ENCODE results near the gene SIGMAR1. TPM values are rescaled to one million over a fixed set of nuclear protein-coding genes. Genes with fewer than 3 reads are reported as not detected.

The SIGMAR1 gene
- total and polyA plus RNA-seq, 3 donors from 2014 or later: 50.3 to 92.4 (median 87.1) TPM

GRCh38 chr9:34612788-34613390 is 24.7 kb downstream of the SIGMAR1 start:
- TF ChIP-seq CTCF (IDR thresholded peaks at IDR 0.05) (peak; percentile 67 to 84 (median 73)), POLR2A (IDR thresholded peaks at IDR 0.05) (no peak)
- H3K27me3 ChIP-seq: no peaks in the 10 kb centered on the region
- 3 to 4% methylated on average over 15 of the region's 15 CpGs for WGBS, 2 donors
- intact Hi-C loops (cut with DNase I; ENCODE audit: low total_unique reads): loop anchor here (10.0 kb wide), 1 partner anchor 92 kb away; no protein-coding TSS in a partner anchor
- no peaks in the 10 kb centered on the region for H3K36me3 ChIP-seq (ENCODE audit: low read depth, missing control alignments)
- peak; percentile 88 for DNase-seq
- peaks cover 11% of the 10 kb centered on the region for H3K4me1 ChIP-seq
- peak overlapping the region; percentile 73 to 76 for H3K4me3 ChIP-seq
- no peak overlapping the region for H3K27ac ChIP-seq
- H3K9me3 ChIP-seq: no peaks in the 10 kb centered on the region

- intact Hi-C loops (cut with DNase I; ENCODE audit: low total_unique reads): loop anchor here (10.0 kb wide), 1 partner anchor 93 kb away; no protein-coding TSS in a partner anchor
- Histone ChIP-seq H3K4me3 (peak within 1 kb of the TSS; percentile 73 to 76), H3K27ac (peak within 1 kb of the TSS; percentile 82 to 92), H3K36me3 (ENCODE audit: low read depth, missing control alignments) (no peaks in the 10 kb centered on the region), H3K27me3 (no peaks in the 10 kb centered on the region), H3K4me1 (peaks cover 11% of the 10 kb centered on the region), H3K9me3 (no peaks in the 10 kb centered on the region)
- TF ChIP-seq POLR2A (IDR thresholded peaks at IDR 0.05): no peak
- no peak for TF ChIP-seq CTCF (IDR thresholded peaks at IDR 0.05)
- peak; percentile 92 for DNase-seq
- WGBS, 2 donors: 1% methylated on average over 31 to 76 of the region's 77 CpGs
Observed at GRCh38 chr9:34611811-34612787, 25.5 kb downstream of the SIGMAR1 start, which contains the start of gene RPP25L. RPP25L (minus strand) TSS chr9:34612097; CDS start chr9:34611296, 801 bp downstream.

GRCh38 chr9:34611251-34611810 is 26.3 kb downstream of the SIGMAR1 start:
- intact Hi-C loops (cut with DNase I; ENCODE audit: low total_unique reads): loop anchor here (10.0 kb wide), 1 partner anchor 93 kb away; no protein-coding TSS in a partner anchor
- Histone ChIP-seq H3K36me3 (ENCODE audit: low read depth, missing control alignments) (no peaks in the 10 kb centered on the region), H3K27ac (peak overlapping the region; percentile 82 to 92), H3K4me3 (peak overlapping the region; percentile 73 to 76), H3K27me3 (no peaks in the 10 kb centered on the region), H3K4me1 (peaks cover 11% of the 10 kb centered on the region), H3K9me3 (no peaks in the 10 kb centered on the region)
- TF ChIP-seq POLR2A (IDR thresholded peaks at IDR 0.05): no peak
- TF ChIP-seq CTCF (IDR thresholded peaks at IDR 0.05): no peak
- no peak for DNase-seq
- 31 to 47% methylated on average over 10 of the region's 10 CpGs for WGBS, 2 donors

- no peaks in the 10 kb centered on the region for H3K9me3 ChIP-seq
- H3K4me1 ChIP-seq: peaks cover 11% of the 10 kb centered on the region
- intact Hi-C loops (cut with DNase I; ENCODE audit: low total_unique reads): loop anchor here (10.0 kb wide), 1 partner anchor 94 kb away; no protein-coding TSS in a partner anchor
- TF ChIP-seq POLR2A (IDR thresholded peaks at IDR 0.05): no peak
- no peak for TF ChIP-seq CTCF (IDR thresholded peaks at IDR 0.05)
- WGBS, 2 donors: 66 to 69% methylated on average over 16 to 17 of the region's 20 CpGs
- peak; percentile 28 for DNase-seq
- no peaks in the 10 kb centered on the region for H3K36me3 ChIP-seq (ENCODE audit: low read depth, missing control alignments)
- no peaks in the 10 kb centered on the region for H3K27me3 ChIP-seq
- no peak overlapping the region for H3K27ac ChIP-seq
- H3K4me3 ChIP-seq: no peak overlapping the region
Observed at GRCh38 chr9:34610434-34611206, 27.0 kb downstream of the SIGMAR1 start.

Data from testis (tissue), 3 donors.